Measurements from ENCODE around the gene GLRX. TPM values are rescaled to one million over a fixed set of nuclear protein-coding genes. Genes with fewer than 3 reads are reported as not detected.
A peak's percentile ranks its signal among the peaks of the same experiment; 100 is the strongest.

Gene GLRX
- total and polyA plus RNA-seq, 2 of the 13 experiments (the other 11 are each of a cell fraction or from before 2014, with no cell fraction given), result 63.8 to 499 TPM

DNA sequence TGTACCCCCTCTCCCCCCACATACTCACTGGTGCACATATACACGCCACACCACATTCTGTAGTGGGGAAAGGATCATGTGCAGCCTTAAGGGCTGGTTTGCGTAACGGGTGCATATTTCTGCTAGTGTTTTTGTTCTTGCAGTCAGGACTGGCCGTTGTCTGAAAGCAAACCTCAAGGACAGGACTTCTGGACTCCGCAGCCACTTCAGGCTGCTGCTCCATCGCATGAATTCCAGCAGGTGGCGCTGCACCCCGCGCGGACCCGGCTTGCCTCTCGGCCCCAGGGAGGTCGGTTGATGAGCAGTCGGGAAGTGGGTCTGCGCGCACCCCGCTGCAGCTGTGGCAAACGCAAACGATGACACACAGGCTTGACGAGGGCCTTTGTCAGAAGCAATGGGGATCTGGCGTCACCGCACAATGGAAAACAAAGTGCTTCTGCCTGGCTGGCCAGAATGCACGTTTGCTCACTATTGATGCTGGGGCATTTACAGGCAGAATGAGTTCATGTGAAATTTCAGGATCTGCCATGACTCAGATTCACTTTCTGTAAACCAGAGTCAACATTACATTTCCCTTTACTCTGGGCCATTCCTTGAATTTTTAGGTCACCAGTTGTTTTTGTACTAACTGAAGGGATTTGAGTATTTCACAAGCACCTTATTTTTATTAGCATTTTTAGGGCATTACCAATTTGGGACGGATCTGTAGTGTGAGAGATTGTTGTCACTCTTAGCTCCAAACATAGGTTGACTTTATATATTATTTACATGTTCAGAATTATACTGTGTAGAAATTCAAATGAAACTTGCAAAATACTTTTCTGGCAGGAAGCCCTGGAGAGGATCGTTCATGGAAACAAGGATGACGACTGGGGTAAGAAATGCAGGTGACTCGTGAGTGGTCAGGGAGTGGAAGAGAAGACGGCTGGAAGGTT lies 36.4 kb upstream of the GLRX start (continued):
- TF ChIP-seq SMYD3 (CRISPR knock-in tag; IDR thresholded peaks at IDR 0.05), result peak; percentile 86; the same call in 1 of the 2 replicates
- TF ChIP-seq, protein P1, sequence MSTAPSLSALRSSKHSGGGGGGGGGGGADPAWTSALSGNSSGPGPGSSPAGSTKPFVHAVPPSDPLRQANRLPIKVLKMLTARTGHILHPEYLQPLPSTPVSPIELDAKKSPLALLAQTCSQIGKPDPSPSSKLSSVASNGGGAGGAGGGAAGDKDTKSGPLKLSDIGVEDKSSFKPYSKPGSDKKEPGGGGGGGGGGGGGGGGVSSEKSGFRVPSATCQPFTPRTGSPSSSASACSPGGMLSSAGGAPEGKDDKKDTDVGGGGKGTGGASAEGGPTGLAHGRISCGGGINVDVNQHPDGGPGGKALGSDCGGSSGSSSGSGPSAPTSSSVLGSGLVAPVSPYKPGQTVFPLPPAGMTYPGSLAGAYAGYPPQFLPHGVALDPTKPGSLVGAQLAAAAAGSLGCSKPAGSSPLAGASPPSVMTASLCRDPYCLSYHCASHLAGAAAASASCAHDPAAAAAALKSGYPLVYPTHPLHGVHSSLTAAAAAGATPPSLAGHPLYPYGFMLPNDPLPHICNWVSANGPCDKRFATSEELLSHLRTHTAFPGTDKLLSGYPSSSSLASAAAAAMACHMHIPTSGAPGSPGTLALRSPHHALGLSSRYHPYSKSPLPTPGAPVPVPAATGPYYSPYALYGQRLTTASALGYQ (CRISPR knock-in tag; IDR thresholded peaks at IDR 0.05), result peak; percentile 37; the same call in 1 of the 2 replicates
- TF ChIP-seq, protein P2, sequence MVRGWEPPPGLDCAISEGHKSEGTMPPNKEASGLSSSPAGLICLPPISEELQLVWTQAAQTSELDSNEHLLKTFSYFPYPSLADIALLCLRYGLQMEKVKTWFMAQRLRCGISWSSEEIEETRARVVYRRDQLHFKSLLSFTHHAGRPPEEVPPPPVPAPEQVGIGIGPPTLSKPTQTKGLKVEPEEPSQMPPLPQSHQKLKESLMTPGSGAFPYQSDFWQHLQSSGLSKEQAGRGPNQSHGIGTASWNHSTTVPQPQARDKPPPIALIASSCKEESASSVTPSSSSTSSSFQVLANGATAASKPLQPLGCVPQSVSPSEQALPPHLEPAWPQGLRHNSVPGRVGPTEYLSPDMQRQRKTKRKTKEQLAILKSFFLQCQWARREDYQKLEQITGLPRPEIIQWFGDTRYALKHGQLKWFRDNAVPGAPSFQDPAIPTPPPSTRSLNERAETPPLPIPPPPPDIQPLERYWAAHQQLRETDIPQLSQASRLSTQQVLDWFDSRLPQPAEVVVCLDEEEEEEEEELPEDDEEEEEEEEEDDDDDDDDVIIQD (CRISPR knock-in tag; IDR thresholded peaks at IDR 0.05; ENCODE audit: low read depth), result peak; percentile 92
- peak; percentile 72; the same call in 1 of the 3 replicates for TF ChIP-seq MXI1 (IDR thresholded peaks at IDR 0.05; ENCODE audit: borderline replicate concordance, low read depth, low read length)
- TF ChIP-seq ZNF570 (CRISPR knock-in tag; IDR thresholded peaks at IDR 0.05; ENCODE audit: borderline replicate concordance), result no peak
- TF ChIP-seq XRCC5 (optimal IDR thresholded peaks at IDR 0.05; ENCODE audit: low read length), result peak; percentile 93
- peak; percentile 52; the same call in 1 of the 2 replicates for TF ChIP-seq ZNF124 (CRISPR knock-in tag; IDR thresholded peaks at IDR 0.05)
- peak; percentile 34; the same call in 1 of the 2 replicates for TF ChIP-seq POLR2G (IDR thresholded peaks at IDR 0.05; ENCODE audit: low read depth, low read length)
- no peak for TF ChIP-seq ZNF737 (CRISPR knock-in tag; IDR thresholded peaks at IDR 0.05; ENCODE audit: borderline replicate concordance)
- TF ChIP-seq MEIS2 (CRISPR knock-in tag; IDR thresholded peaks at IDR 0.05), result no peak; the same call in 1 of the 2 replicates
- peak; percentile 88 for TF ChIP-seq ZMYM2 (CRISPR knock-in tag; IDR thresholded peaks at IDR 0.05)
- peak; percentile 75; the same call in 1 of the 2 replicates for TF ChIP-seq ZNF800 (CRISPR knock-in tag; IDR thresholded peaks at IDR 0.05)
- TF ChIP-seq, protein P3, sequence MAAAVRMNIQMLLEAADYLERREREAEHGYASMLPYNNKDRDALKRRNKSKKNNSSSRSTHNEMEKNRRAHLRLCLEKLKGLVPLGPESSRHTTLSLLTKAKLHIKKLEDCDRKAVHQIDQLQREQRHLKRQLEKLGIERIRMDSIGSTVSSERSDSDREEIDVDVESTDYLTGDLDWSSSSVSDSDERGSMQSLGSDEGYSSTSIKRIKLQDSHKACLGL (CRISPR knock-in tag; IDR thresholded peaks at IDR 0.05), result peak; percentile 74; the same call in 1 of the 2 replicates
- TF ChIP-seq FOXC1 (CRISPR knock-in tag; IDR thresholded peaks at IDR 0.05; ENCODE audit: borderline replicate concordance), result peak; percentile 80; the same call in 1 of the 2 replicates
- no peak for TF ChIP-seq KLF6 (CRISPR knock-in tag; IDR thresholded peaks at IDR 0.05)
- peak; percentile 99 for TF ChIP-seq KDM3A (CRISPR knock-in tag; IDR thresholded peaks at IDR 0.05; ENCODE audit: low read depth)
- 0 out of 2 replicates have a peak, but pooled peaks have one; percentile 53 for TF ChIP-seq RNF2 (conservative IDR thresholded peaks at IDR 0.05; ENCODE audit: low read depth)
- TF ChIP-seq, protein P4, sequence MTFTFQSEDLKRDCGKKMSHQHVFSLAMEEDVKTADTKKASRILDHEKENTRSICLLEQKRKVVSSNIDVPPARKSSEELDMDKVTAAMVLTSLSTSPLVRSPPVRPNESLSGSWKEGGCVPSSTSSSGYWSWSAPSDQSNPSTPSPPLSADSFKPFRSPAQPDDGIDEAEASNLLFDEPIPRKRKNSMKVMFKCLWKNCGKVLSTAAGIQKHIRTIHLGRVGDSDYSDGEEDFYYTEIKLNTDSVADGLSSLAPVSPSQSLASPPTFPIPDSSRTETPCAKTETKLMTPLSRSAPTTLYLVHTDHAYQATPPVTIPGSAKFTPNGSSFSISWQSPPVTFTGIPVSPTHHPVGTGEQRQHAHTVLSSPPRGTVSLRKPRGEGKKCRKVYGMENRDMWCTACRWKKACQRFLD (CRISPR knock-in tag; IDR thresholded peaks at IDR 0.05; ENCODE audit: borderline replicate concordance), result no peak
- TF ChIP-seq, protein P5, sequence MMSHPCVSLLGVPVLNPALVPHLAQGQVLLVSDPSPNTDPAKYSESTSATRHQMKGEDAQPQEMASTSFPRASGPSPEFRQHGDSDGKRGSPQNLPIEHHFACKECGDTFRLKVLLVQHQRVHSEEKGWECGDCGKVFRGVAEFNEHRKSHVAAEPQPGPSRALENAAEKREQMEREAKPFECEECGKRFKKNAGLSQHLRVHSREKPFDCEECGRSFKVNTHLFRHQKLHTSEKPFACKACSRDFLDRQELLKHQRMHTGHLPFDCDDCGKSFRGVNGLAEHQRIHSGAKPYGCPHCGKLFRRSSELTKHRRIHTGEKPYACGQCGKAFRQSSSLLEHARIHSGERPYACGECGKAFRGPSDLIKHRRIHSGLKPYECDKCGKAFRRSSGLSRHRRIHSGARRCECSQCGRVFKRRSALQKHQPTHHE (CRISPR knock-in tag; IDR thresholded peaks at IDR 0.05; ENCODE audit: borderline replicate concordance), result peak; percentile 75; the same call in 1 of the 2 replicates

Data from HepG2 (cell line).